Measurements from ENCODE around the gene MRPL2.

MRPL2 gene

DNA sequence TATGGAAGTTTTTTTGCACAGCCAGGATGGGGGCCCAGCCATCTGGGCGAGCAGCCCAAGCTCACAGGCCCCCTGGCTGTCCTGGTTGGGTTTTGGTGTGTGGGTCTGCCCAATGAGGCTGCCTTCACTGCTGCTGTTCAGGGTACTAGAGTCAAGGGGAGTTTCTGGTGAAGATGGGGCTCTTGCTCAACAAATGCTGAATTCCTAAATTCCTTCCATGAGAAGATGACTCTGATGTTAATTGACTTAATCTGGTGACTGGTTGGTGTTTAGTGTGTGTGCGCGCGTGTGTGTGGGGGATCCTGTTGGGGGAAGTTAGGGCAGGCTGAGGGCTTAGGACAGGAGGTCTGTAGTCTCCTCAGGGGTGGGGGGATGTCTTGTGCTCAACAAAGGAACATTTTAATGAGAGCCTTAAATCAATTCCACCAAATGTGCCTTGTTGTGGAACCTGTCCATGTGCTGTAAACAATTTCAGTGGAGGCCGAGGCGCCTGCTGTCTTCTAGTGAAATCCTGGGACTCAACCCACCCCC is 18.8 kb upstream of the MRPL2 start:
- TF ChIP-seq, protein P1, sequence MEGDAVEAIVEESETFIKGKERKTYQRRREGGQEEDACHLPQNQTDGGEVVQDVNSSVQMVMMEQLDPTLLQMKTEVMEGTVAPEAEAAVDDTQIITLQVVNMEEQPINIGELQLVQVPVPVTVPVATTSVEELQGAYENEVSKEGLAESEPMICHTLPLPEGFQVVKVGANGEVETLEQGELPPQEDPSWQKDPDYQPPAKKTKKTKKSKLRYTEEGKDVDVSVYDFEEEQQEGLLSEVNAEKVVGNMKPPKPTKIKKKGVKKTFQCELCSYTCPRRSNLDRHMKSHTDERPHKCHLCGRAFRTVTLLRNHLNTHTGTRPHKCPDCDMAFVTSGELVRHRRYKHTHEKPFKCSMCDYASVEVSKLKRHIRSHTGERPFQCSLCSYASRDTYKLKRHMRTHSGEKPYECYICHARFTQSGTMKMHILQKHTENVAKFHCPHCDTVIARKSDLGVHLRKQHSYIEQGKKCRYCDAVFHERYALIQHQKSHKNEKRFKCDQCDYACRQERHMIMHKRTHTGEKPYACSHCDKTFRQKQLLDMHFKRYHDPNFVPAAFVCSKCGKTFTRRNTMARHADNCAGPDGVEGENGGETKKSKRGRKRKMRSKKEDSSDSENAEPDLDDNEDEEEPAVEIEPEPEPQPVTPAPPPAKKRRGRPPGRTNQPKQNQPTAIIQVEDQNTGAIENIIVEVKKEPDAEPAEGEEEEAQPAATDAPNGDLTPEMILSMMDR (IDR thresholded peaks at IDR 0.05), result no peak

DNA sequence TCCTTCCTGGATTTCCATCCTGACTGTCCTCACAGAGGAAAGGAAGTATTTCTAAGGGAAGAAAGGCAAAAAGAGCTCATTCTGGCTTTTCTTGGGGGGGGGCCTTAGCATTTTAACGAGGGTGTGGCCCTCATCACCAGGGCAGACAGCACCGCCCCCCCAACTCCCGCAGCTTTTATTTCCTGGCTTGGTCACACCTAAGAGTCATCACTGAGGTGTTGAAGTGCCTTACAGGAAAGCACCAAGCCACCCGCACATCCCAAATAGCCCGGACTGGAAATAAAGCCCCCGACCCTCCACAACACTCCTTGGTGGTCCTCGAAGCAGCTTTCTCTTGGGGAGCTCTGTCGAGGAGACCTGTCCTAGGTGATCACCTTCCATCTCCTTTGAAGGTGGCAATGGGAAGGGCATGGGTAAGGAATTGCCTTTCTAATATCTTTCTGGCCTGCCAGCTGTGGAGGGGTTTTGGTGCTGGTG is 18.1 kb upstream of the MRPL2 start:
- TF ChIP-seq, protein P1 (IDR thresholded peaks at IDR 0.05), result no peak

DNA sequence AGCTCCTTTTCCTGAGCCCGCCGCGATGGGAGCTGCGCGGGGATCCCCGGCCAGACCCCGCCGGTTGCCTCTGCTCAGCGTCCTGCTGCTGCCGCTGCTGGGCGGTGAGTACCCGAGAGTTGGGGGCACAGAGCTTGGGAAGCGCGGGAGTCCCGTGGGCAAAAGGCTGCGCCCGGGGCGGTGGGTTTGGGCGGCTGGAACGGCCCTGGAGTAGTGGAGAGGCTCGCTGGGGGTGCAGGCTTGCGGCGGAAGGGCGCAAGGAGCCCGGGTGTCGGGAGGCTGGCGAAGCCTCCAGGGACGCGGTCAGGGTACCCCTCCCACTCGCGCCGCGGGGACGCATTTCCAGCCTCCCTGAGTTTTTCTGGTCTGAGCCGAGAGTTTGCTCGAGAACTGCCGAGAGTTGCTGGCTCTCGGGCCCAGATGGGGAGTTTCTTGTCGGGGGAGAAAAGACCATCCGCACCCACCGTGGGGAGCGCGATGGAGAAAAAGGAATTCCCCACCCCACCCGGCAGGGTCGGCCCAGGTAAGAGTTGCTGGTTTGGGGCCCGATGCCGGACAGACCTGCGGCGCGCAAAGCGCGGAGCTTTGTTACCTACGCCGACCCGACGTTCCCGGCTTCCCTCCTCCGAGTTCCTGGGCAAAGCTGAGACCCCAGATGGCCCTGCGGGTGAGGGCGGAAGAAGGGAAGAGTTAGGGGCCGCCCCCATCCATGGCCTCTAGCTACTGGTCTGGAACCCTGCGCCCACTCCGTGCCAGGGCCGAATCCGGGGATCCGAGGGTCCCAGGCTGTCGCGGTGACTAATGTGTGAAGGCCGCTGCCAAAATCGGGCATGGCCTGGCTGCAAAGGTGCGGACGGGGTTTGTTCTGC is 17.5 kb upstream of the MRPL2 start:
- TF ChIP-seq, protein P1 (IDR thresholded peaks at IDR 0.05), result no peak

DNA sequence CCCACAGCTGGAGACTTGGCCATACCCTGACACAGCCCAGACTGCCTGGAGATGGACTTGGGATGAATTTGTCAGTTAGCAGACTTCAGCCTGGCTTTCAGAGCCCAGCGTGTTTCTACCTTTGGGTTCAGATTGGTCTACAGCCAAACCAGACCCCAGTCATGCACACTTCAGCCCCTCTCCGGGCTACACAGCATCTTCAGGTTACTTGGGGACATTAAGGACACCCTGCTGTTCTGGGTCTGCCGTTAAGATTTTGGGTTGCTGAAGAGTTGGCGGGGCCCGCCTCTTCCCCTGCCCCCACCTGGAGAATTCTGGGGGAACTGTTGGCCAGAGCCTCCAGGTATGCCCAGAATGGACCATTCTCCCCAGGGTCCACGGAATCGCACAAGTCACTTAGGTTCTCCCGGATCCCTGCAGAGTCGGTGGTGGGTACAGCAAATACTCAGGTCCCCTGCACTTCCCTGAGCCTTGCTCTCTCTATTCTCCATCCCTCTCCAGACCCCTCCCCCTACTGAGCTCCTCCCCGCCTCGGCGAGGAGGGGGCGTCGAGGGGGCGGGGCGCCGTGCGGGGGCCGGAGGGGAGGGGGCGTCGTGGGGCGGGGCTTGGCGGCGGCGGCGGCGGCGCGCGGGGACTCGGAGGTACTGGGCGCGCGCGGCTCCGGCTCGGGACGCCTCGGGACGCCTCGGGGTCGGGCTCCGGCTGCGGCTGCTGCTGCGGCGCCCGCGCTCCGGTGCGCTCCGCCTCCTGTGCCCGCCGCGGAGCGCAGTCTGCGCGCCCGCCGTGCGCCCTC is 16.6 kb upstream of the MRPL2 start, which contains the start of gene PTK7:
Gene PTK7, plus strand, starts transcription at position 645 of the 794 bp plus-strand sequence. CDS start 175 bp downstream, outside the sequence.
- TF ChIP-seq, protein P1 (IDR thresholded peaks at IDR 0.05), result no peak

DNA sequence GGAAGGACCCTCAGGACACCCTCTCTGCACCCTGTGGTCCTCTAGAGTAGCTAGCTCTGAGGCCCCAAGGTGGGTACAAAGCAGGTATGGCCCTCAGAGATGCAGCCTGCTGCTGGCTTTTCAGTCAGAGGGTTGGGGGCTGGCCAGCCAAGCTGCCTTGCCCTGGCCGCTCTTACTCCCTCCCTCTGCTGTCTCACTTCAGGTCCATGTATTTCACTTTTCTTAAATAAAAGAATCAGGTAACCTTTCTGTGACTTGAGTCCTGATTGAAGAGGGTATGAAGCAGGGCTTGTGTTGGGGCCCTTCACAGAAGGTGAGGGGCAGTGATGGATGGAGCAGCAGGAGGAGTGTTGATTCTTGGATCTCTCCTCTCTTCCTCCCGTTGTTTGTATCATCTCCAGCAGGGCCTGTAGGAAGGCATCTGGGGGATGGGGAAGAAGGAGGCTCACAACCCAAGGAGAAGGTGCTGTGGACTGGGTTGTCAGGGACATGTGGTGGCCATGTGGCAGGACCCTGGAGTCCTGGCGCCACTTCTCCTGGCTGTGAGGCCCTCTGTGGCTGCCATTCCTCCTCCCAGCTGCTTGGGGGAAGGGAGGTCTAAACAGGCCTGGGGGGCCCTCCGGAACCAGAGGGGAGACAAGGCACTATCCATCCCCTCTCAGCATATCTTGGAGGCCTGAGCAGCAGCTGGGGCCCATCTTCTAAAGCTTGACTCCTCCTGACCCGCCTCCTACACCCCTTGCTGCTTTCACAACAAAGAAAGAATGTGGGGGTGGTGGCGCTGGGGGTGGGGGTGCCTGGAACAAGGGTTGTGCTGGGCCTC is 15.8 kb upstream of the MRPL2 start:
- TF ChIP-seq, protein P1 (IDR thresholded peaks at IDR 0.05), result no peak

DNA sequence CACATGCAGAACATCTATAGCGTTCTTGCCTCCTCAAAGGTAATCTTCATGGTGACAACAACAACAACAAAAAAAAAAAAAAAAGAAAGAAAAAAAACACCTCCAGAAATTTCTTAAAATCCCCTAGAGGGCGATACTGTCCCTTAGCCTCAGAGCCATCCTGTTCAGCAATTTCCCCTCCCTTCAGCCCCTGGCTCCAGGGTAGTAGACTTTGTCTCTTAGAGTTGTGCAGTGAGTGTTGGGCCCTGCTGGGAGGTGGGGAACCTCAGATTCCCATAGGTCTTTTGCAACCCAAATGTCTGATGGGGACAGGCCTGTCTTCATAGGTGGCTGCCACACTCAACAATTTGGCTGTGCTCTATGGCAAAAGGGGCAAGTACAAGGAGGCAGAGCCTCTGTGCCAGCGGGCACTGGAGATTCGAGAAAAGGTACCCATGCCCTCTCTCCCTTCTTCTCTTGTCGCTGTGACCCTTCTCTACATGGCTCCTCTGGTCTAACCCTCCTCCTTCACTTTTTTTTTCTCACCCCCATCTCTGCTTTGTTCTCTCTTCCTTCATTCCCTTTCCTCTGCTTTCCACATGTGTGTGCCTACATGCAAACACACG is 10.9 kb upstream of the MRPL2 start:
- TF ChIP-seq, protein P1 (IDR thresholded peaks at IDR 0.05), result peak; percentile 55

Measured in LNCAP (cell line).